ENCODE measurements around the gene SNX2. TPM values are rescaled to one million over a fixed set of nuclear protein-coding genes. Genes with fewer than 3 reads are reported as not detected.

The SNX2 gene
- total RNA-seq, 3 donors from 2014 or later = 50.2 to 80.5 (median 58.6) TPM

DNA sequence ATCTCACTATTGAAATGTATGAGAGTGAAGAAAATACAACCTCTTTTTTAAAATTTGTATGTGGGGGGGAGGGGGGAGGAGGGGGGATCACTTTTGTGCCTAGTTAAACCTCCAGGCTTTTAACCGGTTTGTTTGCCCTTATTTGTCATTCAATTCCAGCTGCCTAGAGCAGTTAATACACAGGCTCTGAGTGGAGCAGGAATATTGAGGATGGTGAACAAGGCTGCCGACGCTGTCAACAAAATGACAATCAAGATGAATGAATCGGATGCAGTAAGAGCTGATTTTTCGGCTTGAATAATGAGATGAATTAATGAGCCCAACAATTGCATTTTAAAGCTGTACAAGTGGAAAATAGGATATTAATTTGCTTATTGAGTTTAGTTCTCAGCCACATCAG is 41.9 kb downstream of the SNX2 start:
- Histone ChIP-seq H3K36me3 (ENCODE audit: low read depth) (no peaks in the 10 kb centered on the region), H3K4me3 (no peak overlapping the region), H3K9me3 (no peaks in the 10 kb centered on the region), H3K4me1 (ENCODE audit: low read depth) (no peaks in the 10 kb centered on the region)
- TF ChIP-seq, protein P1, sequence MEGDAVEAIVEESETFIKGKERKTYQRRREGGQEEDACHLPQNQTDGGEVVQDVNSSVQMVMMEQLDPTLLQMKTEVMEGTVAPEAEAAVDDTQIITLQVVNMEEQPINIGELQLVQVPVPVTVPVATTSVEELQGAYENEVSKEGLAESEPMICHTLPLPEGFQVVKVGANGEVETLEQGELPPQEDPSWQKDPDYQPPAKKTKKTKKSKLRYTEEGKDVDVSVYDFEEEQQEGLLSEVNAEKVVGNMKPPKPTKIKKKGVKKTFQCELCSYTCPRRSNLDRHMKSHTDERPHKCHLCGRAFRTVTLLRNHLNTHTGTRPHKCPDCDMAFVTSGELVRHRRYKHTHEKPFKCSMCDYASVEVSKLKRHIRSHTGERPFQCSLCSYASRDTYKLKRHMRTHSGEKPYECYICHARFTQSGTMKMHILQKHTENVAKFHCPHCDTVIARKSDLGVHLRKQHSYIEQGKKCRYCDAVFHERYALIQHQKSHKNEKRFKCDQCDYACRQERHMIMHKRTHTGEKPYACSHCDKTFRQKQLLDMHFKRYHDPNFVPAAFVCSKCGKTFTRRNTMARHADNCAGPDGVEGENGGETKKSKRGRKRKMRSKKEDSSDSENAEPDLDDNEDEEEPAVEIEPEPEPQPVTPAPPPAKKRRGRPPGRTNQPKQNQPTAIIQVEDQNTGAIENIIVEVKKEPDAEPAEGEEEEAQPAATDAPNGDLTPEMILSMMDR (IDR thresholded peaks at IDR 0.05) = no peak
- intact Hi-C loops (cut with DNase I, micrococcal nuclease) = no loop called here
- ATAC-seq (no peak), DNase-seq (no peak)

DNA sequence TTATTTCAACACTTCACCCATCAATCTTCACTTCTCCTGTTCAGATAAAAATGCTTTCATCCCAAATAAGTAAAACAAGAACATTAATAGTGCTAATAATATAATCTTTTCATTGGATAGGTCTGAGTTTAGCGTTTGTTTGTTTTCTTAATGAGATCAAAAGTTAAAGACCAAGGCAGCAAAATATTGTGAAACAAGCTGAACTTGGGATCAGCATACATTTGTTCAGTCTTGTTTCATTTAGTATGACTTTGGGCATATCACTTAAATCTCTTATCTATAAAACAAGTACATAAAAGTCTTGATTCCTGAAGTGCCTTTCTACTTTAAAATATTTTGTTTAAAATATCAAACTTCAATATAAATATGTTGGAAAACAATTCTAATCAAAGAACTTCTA is 57.1 kb downstream of the SNX2 start:
- TF ChIP-seq, protein P1 (IDR thresholded peaks at IDR 0.05) = no peak
- Histone ChIP-seq H3K4me1 (ENCODE audit: low read depth) (no peaks in the 10 kb centered on the region), H3K9me3 (no peaks in the 10 kb centered on the region), H3K36me3 (ENCODE audit: low read depth) (no peaks in the 10 kb centered on the region), H3K4me3 (no peak overlapping the region)
- intact Hi-C loops (cut with DNase I, micrococcal nuclease) = no loop called here
- DNase-seq = no peak
- ATAC-seq = no peak

DNA sequence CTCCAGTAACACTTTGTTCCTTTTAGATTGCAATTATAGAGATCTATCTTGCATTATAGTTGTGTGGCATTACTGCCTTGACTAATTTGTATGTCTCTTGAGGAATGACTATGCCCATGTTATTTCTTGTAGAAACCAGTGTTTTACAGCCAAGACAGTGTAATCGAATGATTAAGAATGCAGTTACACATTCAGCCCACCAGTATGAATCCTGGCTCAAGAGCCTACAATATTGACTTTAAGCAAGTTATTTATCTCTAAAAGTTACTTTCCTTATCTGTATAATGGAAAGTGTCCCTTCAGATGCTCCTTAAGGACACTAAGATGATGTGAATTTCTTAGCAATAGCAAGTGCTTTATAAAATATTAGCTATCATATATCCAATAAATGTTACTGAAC is 60.8 kb downstream of the SNX2 start:
- no peak for ATAC-seq
- no peak for DNase-seq
- H3K4me3 ChIP-seq = no peak overlapping the region
- H3K9me3 ChIP-seq = no peaks in the 10 kb centered on the region
- H3K36me3 ChIP-seq (ENCODE audit: low read depth) = no peaks in the 10 kb centered on the region
- H3K4me1 ChIP-seq (ENCODE audit: low read depth) = no peaks in the 10 kb centered on the region
- intact Hi-C loops (cut with DNase I, micrococcal nuclease) = no loop called here
- TF ChIP-seq, protein P1 (IDR thresholded peaks at IDR 0.05) = no peak

DNA sequence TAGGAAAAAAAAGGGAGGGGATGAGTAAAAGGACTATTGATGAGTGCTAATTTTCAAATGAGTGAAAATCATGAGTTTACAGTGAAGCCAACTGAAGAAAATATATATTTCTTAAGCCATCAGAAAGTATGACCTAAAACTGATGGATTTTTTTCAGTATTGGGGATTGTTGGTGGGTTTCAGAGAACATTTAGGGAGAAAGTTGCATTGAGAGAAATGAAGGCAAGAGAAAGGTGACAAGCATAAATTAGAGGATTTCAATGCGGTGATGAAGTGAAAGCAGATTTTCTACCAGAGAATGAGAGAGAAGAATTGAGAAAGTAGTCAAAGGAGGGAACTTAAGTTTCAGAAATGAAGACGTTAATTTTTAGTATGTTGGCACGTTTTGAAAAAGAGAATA is 62.1 kb downstream of the SNX2 start:
- Histone ChIP-seq H3K9me3 (no peaks in the 10 kb centered on the region), H3K36me3 (ENCODE audit: low read depth) (no peaks in the 10 kb centered on the region), H3K4me3 (no peak overlapping the region), H3K4me1 (ENCODE audit: low read depth) (no peaks in the 10 kb centered on the region)
- ATAC-seq (no peak), DNase-seq (no peak)
- TF ChIP-seq, protein P1 (IDR thresholded peaks at IDR 0.05) = no peak
- intact Hi-C loops (cut with DNase I, micrococcal nuclease) = no loop called here

DNA sequence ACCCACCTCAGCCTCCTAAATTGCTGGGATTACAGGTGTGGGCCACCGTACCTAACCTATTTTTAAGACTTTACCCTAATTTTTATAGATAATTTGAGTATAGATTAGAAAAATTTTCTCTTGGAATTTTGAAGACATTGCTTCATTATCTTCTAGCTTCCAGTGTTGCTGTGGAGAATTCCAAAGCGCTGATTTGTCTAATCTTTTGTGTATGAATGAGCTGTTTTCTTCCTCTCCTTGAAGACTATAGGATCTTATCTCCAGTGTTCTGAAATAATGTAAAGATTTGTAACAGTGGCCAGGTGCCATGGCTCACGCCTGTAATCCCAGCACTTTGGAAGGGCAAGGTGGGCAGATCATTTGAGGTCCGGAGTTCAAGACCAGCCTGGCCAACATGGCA is 64.9 kb downstream of the SNX2 start:
- Histone ChIP-seq H3K4me3 (no peak overlapping the region), H3K9me3 (no peaks in the 10 kb centered on the region), H3K36me3 (ENCODE audit: low read depth) (no peaks in the 10 kb centered on the region), H3K4me1 (ENCODE audit: low read depth) (peaks cover 4% of the 10 kb centered on the region)
- ATAC-seq (no peak), DNase-seq (no peak)
- intact Hi-C loops (cut with DNase I, micrococcal nuclease) = no loop called here
- TF ChIP-seq, protein P1 (IDR thresholded peaks at IDR 0.05) = no peak

DNA sequence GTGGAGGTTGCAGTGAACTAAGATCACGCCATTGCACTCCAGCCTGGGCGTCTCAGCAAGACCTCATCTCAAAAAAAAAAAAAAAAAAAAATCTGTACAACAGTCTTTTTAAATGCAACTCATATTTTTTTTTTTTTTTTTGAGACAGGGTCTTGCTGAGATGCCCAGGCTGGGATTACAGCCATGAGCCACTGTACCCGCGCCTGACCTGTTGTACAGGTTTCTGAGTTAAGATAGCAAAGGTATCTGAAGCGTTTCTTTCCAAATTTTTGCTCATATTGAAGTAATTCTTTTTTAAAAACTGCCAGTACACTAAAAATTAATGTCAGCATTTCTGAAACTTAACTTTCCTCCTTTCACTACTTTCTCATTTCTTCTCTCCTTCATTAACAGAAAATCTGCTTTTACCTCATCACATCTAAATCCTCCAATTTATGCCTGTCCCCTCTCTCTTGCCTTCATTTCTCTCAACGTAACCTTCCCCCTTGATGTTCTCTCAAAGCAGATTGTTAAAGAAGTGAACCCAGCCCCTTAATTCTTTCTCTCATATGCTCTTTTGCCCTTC is 67.2 kb downstream of the SNX2 start:
- no peaks in the 10 kb centered on the region for H3K36me3 ChIP-seq (ENCODE audit: low read depth)
- no peaks in the 10 kb centered on the region for H3K9me3 ChIP-seq
- H3K4me1 ChIP-seq (ENCODE audit: low read depth) = peaks cover 4% of the 10 kb centered on the region
- H3K4me3 ChIP-seq = no peak overlapping the region
- TF ChIP-seq, protein P1 (IDR thresholded peaks at IDR 0.05) = no peak
- ATAC-seq = no peak
- intact Hi-C loops (cut with DNase I, micrococcal nuclease) = no loop called here
- no peak for DNase-seq
